Testis (tissue), 3 donors: ENCODE measurements around the gene LSM14A. TPM values are rescaled to one million over a fixed set of nuclear protein-coding genes. Genes with fewer than 3 reads are reported as not detected.
"Not testable (repeated sequence)": the region's sequence is repeated elsewhere in the genome, so short reads cannot be mapped to it uniquely, and the experiment has no call there.

ENCODE experiments used
- DNase-seq: peaks from one replicate; pipeline ENCODE4 v3.0.0-alpha.2; 2019
- H3K27ac ChIP-seq, 2 donors: fragments of 200-600 bp; sonication (generic); one replicate each; pipeline ENCODE4 v1.5.1; 2019
- H3K27me3 ChIP-seq: fragments of 200-600 bp; sonication (generic); one replicate; pipeline ENCODE4 v1.5.1; 2019
- H3K36me3 ChIP-seq: fragments of 200-600 bp; sonication (generic); one replicate; pipeline ENCODE4 v1.5.1; 2017; ENCODE audit warnings: low read depth; ENCODE audit errors: missing control alignments
- H3K4me1 ChIP-seq: fragments of 200-600 bp; sonication (generic); one replicate; pipeline ENCODE4 v1.5.1; 2019
- H3K4me3 ChIP-seq, 2 donors: fragments of 200-600 bp; sonication (generic); one replicate each; pipeline ENCODE4 v1.5.1; 2017 to 2019
- H3K9me3 ChIP-seq: fragments of 200-600 bp; sonication (generic); one replicate; pipeline ENCODE4 v1.5.1; 2017
- POLR2A ChIP-seq: fragments of 450-650 bp; IDR thresholded peaks from one replicate; pipeline ENCODE4 v1.6.1; 2017; ENCODE audit warnings: antibody characterized with exemption, mild to moderate bottlenecking, moderate library complexity
- WGBS, 2 donors: methylation state at CpG; one replicate each; pipeline ENCODE4 v1.1.5; 2018; 5-methylcytosine and 5-hydroxymethylcytosine counted together
- intact Hi-C: fragments of 100-400 bp; cut with DNase I; formaldehyde crosslinking; loops from one replicate; pipeline ENCODE4 v1.15.1; 2023; ENCODE audit warnings: low total_unique reads
- polyA plus RNA-seq: library from polyadenylated mRNA; stranded (reverse); fragments of 350-450 nt; fragmentation: Illumina TruSeq; extraction: RNeasy Lipid Tissue Mini Kit (QIAGEN cat#74804); gene quantifications from one replicate; pipeline ENCODE4 v1.2.3, GENCODE V29; 2014; ENCODE audit warnings: low read depth, low replicate concordance; ENCODE audit not compliant: insufficient read depth
- total RNA-seq, 2 donors: library from RNA; depleted of rRNA; stranded (reverse); fragments of >200 nt; gene quantifications; one replicate each; pipeline ENCODE4 v1.2.3, GENCODE V29; 2016
- TF ChIP-seq, protein P1 (sequence below), 3 experiments: fragments of 450-650 bp in 2 of 3; fragments of 200-600 bp in 1 of 3; sonication (generic) in 1 of 3; IDR thresholded peaks; one replicate each; pipeline ENCODE4 v1.5.1; 2016 to 2019; ENCODE audit warnings: antibody characterized with exemption in 3 of 3, mild to moderate bottlenecking in 2 of 3, moderate library complexity in 1 of 3

LSM14A gene
- total and polyA plus RNA-seq, 3 donors from 2014 or later: 122 to 192 (median 174) TPM

DNA sequence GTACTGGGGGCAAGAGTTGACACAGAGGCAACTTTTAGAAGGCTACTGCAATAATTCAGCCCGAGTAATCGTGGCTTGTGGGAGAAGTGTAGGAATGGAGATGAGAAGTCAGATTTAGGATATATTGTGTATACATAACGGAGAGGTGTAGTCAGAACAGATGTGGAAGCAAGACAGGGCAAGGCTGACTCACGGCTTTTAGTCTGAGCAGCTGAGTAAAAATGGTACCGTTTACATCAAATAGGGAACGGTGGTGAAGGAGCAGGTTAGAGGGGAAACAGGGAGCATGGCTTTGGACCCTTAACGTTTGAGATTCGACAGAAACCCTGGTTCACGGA, 796 bp upstream of the LSM14A start:
- TF ChIP-seq POLR2A: no peak
- TF ChIP-seq, protein P1, sequence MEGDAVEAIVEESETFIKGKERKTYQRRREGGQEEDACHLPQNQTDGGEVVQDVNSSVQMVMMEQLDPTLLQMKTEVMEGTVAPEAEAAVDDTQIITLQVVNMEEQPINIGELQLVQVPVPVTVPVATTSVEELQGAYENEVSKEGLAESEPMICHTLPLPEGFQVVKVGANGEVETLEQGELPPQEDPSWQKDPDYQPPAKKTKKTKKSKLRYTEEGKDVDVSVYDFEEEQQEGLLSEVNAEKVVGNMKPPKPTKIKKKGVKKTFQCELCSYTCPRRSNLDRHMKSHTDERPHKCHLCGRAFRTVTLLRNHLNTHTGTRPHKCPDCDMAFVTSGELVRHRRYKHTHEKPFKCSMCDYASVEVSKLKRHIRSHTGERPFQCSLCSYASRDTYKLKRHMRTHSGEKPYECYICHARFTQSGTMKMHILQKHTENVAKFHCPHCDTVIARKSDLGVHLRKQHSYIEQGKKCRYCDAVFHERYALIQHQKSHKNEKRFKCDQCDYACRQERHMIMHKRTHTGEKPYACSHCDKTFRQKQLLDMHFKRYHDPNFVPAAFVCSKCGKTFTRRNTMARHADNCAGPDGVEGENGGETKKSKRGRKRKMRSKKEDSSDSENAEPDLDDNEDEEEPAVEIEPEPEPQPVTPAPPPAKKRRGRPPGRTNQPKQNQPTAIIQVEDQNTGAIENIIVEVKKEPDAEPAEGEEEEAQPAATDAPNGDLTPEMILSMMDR (IDR thresholded peaks at IDR 0.05): no peak
- Histone ChIP-seq H3K36me3 (no peaks in the 10 kb centered on the region), H3K4me1 (peaks cover 26% of the 10 kb centered on the region), H3K4me3 (peak overlapping the region; percentile 96 to 100), H3K27ac (peak overlapping the region; percentile 100), H3K27me3 (no peaks in the 10 kb centered on the region), H3K9me3 (no peaks in the 10 kb centered on the region)
- WGBS, 2 donors: 19 to 20% methylated on average over 9 of the region's 9 CpGs
- DNase-seq: no peak
- intact Hi-C loops: no loop called here

DNA sequence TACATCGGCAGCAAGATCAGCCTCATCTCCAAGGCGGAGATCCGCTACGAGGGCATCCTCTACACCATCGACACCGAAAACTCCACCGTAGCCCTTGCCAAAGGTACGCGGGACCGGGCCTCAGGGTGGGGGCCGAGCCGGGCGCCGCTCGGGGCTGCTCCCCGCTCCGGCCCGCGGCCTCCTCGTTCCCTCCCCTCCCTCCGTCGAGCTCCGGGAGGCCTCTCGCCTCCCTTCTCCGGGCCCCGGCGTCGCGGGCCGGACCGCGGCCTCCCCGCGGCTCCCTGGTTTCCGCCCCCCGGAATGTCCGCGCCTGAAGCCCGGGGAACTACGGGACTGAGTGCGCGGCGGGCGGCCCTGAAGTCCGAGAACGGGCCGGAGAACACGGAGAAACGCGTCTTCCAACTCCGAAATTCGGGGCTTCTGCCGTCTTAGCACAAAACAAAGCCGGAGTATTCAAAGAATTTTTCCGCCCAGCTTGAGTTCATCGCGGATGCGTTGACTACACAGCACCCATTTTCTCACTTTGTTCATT, 423 bp downstream of the LSM14A start:
- no peak for TF ChIP-seq POLR2A
- TF ChIP-seq, protein P1 (IDR thresholded peaks at IDR 0.05): no peak
- peak; percentile 27 for DNase-seq
- Histone ChIP-seq H3K9me3 (no peaks in the 10 kb centered on the region), H3K4me3 (peak overlapping the region; percentile 96 to 100), H3K4me1 (peaks cover 33% of the 10 kb centered on the region), H3K27me3 (no peaks in the 10 kb centered on the region), H3K36me3 (no peaks in the 10 kb centered on the region), H3K27ac (peak overlapping the region; percentile 100)
- intact Hi-C loops: no loop called here
- WGBS, 2 donors: 0 to 1% methylated on average over 14 to 56 of the region's 58 CpGs

DNA sequence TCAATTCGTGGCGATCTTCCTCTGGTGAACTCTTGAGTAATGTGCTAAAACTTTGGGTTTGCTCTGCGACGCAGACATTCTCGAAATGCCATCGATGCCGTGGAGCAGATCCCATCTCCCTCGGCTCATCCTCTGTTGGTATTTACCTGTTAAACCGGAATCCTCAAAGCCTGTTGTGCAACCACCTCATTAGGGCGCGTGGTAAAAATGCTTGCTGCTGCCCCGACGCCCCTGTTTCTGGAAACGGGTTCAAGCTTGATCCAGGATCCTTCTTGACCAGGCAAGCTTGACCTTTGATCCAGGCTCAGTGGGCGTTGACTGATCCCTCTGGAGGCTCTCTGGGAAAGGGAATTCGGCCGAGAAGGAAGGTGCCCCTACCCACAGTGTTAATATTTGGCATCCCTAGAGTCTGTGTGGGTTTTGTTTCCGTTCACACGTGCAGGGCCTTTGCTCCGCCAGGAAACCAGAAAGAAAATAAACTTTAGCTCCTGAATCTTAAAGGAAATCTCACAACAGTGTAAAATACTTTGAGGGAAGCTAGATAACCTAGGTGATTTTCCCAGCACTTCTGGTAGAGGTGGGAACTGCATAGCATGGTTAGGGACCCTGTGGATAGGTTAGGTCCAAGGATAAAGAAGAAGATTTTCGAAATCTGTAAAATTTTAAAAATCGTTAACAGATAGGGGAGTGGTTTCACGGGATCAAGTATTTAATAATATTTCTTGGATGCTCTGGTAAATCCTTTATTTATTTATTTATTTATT, 1.1 kb downstream of the LSM14A start:
- H3K4me1 ChIP-seq: peaks cover 40% of the 10 kb centered on the region

DNA sequence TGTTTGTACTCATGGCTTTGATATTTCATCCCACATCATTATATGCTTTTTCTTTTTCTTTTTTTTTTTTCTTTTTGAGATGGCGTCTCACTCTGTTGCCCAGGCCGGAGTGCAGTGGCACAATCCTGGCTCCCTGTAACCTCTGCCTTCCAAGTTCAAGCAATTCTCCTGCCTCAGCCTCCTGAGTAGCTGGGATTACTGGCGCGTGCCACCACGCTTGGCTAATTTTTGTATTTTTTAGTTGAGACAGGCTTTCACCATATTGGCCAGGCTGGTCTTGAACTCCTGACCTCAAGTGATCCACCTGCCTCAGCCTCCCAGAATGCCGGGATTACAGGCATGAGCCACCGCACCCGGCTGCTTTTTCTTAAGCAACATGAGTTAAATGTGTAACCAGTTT, 2.9 kb downstream of the LSM14A start:
- DNase-seq, intact Hi-C loops, H3K36me3 ChIP-seq, H3K9me3 ChIP-seq, H3K4me3 ChIP-seq, H3K27me3 ChIP-seq: not testable (repeated sequence)
- Histone ChIP-seq H3K27ac (peak overlapping the region in 1 of 2 donors; percentile 100), H3K4me1 (peaks cover 56% of the 10 kb centered on the region)
- 71 to 83% methylated on average over 8 of the region's 8 CpGs for WGBS, 2 donors

More for the DNA sequence above, 1.1 kb downstream of the LSM14A start:
- WGBS, 2 donors: 2% methylated on average over 23 of the region's 23 CpGs
- peak; percentile 51 for DNase-seq
- Histone ChIP-seq H3K9me3 (no peaks in the 10 kb centered on the region), H3K27ac (peak overlapping the region; percentile 100), H3K4me3 (peak overlapping the region; percentile 96 to 100), H3K36me3 (no peaks in the 10 kb centered on the region), H3K27me3 (no peaks in the 10 kb centered on the region)
- TF ChIP-seq POLR2A: no peak
- TF ChIP-seq, protein P1 (IDR thresholded peaks at IDR 0.05): no peak
- intact Hi-C loops: no loop called here

DNA sequence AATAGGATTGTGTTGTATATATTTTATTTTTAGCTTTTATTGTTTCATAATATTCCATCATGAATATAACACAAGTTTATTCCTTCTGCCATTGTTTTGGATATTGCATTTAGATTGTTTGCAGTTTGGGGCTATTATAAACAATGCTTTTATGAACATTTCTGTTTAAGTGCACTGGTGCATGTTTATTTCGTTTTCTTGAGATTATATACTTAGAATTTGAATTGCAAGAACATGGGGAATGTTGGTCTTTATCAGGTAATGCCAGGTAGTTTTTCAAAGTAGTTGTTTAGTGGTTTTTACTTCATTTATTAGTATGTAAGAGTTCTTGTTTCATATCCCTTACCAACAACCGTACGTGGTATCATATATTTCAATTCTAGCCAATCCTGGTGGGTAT, 4.3 kb downstream of the LSM14A start:
- H3K4me3 ChIP-seq: no peak overlapping the region
- no peaks in the 10 kb centered on the region for H3K9me3 ChIP-seq
- TF ChIP-seq, protein P1 (IDR thresholded peaks at IDR 0.05): no peak
- H3K4me1 ChIP-seq: peaks cover 60% of the 10 kb centered on the region
- no peak overlapping the region for H3K27ac ChIP-seq
- DNase-seq: no peak
- no peaks in the 10 kb centered on the region for H3K36me3 ChIP-seq
- intact Hi-C loops: no loop called here
- 61 to 62% methylated on average over 3 of the region's 3 CpGs for WGBS, 2 donors
- no peaks in the 10 kb centered on the region for H3K27me3 ChIP-seq
